Measurements from ENCODE around the gene SWT1. TPM values are rescaled to one million over a fixed set of nuclear protein-coding genes. Genes with fewer than 3 reads are reported as not detected.

The SWT1 gene
- polyA plus RNA-seq (2013, experiment 1 of 2; ENCODE audit: insufficient read length) = 2.0 TPM
- polyA plus RNA-seq (2013, experiment 2 of 2; ENCODE audit: insufficient read length) = 2.5 TPM

GRCh38 chr1:185156854-185157598 is at the start of gene SWT1, which contains the start of gene TRMT1L:
TSS of gene SWT1 (plus strand) at chr1:185157167. CDS start at chr1:185160842, 3,675 bp downstream.
TSS of gene TRMT1L (minus strand) at chr1:185156953. CDS start at chr1:185156712, 241 bp downstream.
- DNase-seq = peak; percentile 100

GRCh38 chr1:185108321-185108720 is 48.6 kb upstream of the SWT1 start:
- no peak for DNase-seq

GRCh38 chr1:185110145-185110544 is 46.8 kb upstream of the SWT1 start:
- no peak for DNase-seq

- DNase-seq = no peak
Measured at GRCh38 chr1:185111873-185112272, 45.1 kb upstream of the SWT1 start.

- no peak for DNase-seq
Measured at GRCh38 chr1:185112356-185112755, 44.6 kb upstream of the SWT1 start.

- DNase-seq = no peak
Measured at GRCh38 chr1:185129708-185130107, 27.3 kb upstream of the SWT1 start.

GRCh38 chr1:185132534-185132933 is 24.4 kb upstream of the SWT1 start:
- DNase-seq = no peak

- no peak for DNase-seq
Measured at GRCh38 chr1:185137896-185138545, 18.9 kb upstream of the SWT1 start.

- DNase-seq = no peak
Measured at GRCh38 chr1:185139246-185139645, 17.7 kb upstream of the SWT1 start.

GRCh38 chr1:185144233-185144632 is 12.7 kb upstream of the SWT1 start:
- peak; percentile 66 for DNase-seq

GRCh38 chr1:185151215-185151614 is 5.8 kb upstream of the SWT1 start:
- DNase-seq = no peak

- DNase-seq = peak; percentile 67
Measured at GRCh38 chr1:185152187-185152767, 4.7 kb upstream of the SWT1 start.

GRCh38 chr1:185154912-185155513 is 2.0 kb upstream of the SWT1 start:
- DNase-seq = peak; percentile 5

GRCh38 chr1:185155600-185156287 is 1.2 kb upstream of the SWT1 start:
- peak; percentile 25 for DNase-seq

GRCh38 chr1:185156288-185156853 is 596 bp upstream of the SWT1 start:
- DNase-seq = no peak

GRCh38 chr1:185157599-185158412 is 839 bp downstream of the SWT1 start:
- peak; percentile 4 for DNase-seq

GRCh38 chr1:185158800-185159199 is 1.8 kb downstream of the SWT1 start:
- DNase-seq = no peak

- DNase-seq = no peak
Measured at GRCh38 chr1:185159966-185160365, 3.0 kb downstream of the SWT1 start.

- DNase-seq = no peak
Measured at GRCh38 chr1:185162491-185162890, 5.5 kb downstream of the SWT1 start.

- no peak for DNase-seq
Measured at GRCh38 chr1:185166106-185166505, 9.1 kb downstream of the SWT1 start.

- DNase-seq = peak; percentile 63
Measured at GRCh38 chr1:185170291-185170848, 13.4 kb downstream of the SWT1 start.
